ENCODE results near the gene LRRC8E.

DNA sequence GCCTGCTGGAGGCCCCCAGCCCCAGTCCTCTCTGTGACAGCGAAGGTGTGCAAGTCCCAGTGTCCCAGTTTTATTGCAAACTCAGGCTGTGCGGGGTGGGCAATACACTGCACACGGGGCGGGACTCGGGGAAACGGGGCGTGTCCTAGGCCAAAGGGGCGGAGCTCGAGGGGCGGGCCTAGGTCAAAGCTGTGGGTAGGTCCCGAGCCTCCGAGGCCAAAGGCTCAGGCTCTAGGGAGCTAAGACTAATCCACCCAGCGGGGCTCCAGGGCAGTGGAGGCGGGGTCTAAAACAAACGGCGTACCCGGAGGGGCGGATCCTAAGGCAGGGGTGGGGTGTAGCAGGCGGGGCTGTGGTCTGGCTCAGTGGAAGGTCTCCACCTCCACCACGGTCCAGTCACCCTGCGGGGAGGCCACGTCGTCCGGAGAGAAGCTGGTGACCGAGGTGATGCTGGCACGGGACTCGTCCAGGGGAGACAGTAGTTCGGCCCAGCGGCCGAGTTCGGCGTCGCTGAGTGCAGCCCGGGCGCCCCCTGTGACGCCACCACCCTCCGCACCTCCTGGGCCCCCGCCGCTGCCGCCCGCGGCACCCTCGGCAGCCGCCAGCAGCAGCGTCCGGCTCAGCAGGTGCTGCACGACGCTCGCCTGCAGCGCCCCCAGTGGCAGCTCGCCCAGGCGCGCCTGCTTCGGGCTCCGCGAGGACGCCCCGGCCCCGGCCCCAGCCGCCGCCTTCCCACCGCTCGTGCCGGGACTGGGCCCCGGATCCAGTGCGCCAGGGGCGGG is 19.4 kb upstream of the LRRC8E start:
- TF ChIP-seq POLR2AphosphoS5 (IDR thresholded peaks at IDR 0.05; ENCODE audit: borderline replicate concordance, low read depth, low read length) = no peak
- no peak for TF ChIP-seq EZH2 (IDR thresholded peaks at IDR 0.05)
